ENCODE measurements around the gene IL1RAPL1. TPM values are rescaled to one million over a fixed set of nuclear protein-coding genes. Genes with fewer than 3 reads are reported as not detected.

The IL1RAPL1 gene
- total and polyA plus RNA-seq, 9 of the 15 experiments (the other 6 are each of a cell fraction or from before 2014, with no cell fraction given) = 0.04 to 0.07 (median 0.04) TPM; not detected in 6

GRCh38 chrX:28693101-28693500 lies 105.9 kb downstream of the IL1RAPL1 start (continued):
- TF ChIP-seq AFF1 (IDR thresholded peaks at IDR 0.05; ENCODE audit: low read depth in 1 of 2, partially characterized antibody in 2 of 2) (no peak), ARID4B (CRISPR knock-in tag; IDR thresholded peaks at IDR 0.05) (no peak), CHD2 (IDR thresholded peaks at IDR 0.05; ENCODE audit: low read depth, low read length) (no peak), GTF3C2 (IDR thresholded peaks at IDR 0.05; ENCODE audit: borderline replicate concordance, extremely low read depth, insufficient read length) (no peak), MXI1 (IDR thresholded peaks at IDR 0.05; ENCODE audit: low read depth, low read length) (no peak), ZNF830 (CRISPR knock-in tag; IDR thresholded peaks at IDR 0.05) (no peak)

Measured in K562 (cell line).